H1 (cell line): Measurements from ENCODE around the gene COL25A1. TPM values are rescaled to one million over a fixed set of nuclear protein-coding genes. Genes with fewer than 3 reads are reported as not detected.

Source experiments
- CTCF ChIA-PET: fragments of 300-600 bp; sonication (Branson Sonifier 250); formaldehyde crosslinking; loops from one replicate; lab custom pipeline; 2021; ENCODE audit not compliant: partially characterized antibody; lab: Charles Lee
- POLR2A ChIA-PET: fragments of 300-600 bp; sonication (Branson Sonifier 250); formaldehyde crosslinking; loops from one replicate; lab custom pipeline; 2021; ENCODE audit warnings: inconsistent platforms; ENCODE audit not compliant: partially characterized antibody; lab: Charles Lee
- DNase-seq, 2 experiments: peaks; one replicate each; pipeline versions ENCODE4 v3.0.0 to v3.0.0-alpha.2; 2010 to 2022; ENCODE audit warnings: low spot score in 2 of 2, low read depth in 1 of 2, mixed read lengths in 1 of 2
- FAIRE-seq: peaks from 2 replicates; lab custom pipeline; 2011; peaks lifted over from hg19 to GRCh38; lab: Jason Lieb, UNC
- H2AFZ ChIP-seq: 2 replicates; pipeline ENCODE4 v1.8.1; 2012; ENCODE audit warnings: low read length, inconsistent platforms
- H2AK5ac ChIP-seq: 2 replicates; pipeline ENCODE4 v1.6.1; 2013; ENCODE audit warnings: low read depth, low read length
- H2BK120ac ChIP-seq: replicated peaks from 2 replicates; pipeline ENCODE3; 2013; ENCODE audit warnings: low read depth, low read length, inconsistent platforms
- H2BK12ac ChIP-seq: 2 replicates; pipeline ENCODE4 v1.6.1; 2013; ENCODE audit warnings: low read depth, low read length
- H2BK15ac ChIP-seq: 2 replicates; pipeline ENCODE4 v1.6.1; 2013; ENCODE audit warnings: low read length
- H2BK20ac ChIP-seq: 2 replicates; pipeline ENCODE4 v1.6.1; 2013; ENCODE audit warnings: low read length
- H2BK5ac ChIP-seq: 2 replicates; pipeline ENCODE4 v1.6.1; 2013; ENCODE audit warnings: low read depth, low read length
- H3K14ac ChIP-seq: 2 replicates; pipeline ENCODE4 v1.6.1; 2013; ENCODE audit warnings: inconsistent platforms; ENCODE audit not compliant: insufficient read length
- H3K18ac ChIP-seq: 2 replicates; pipeline ENCODE4 v1.6.1; 2013; ENCODE audit warnings: low read length; ENCODE audit errors: extremely low read depth
- H3K23ac ChIP-seq: 2 replicates; pipeline ENCODE4 v1.6.1; 2013; ENCODE audit warnings: inconsistent platforms; ENCODE audit not compliant: insufficient read length
- H3K23me2 ChIP-seq: 2 replicates; pipeline ENCODE4 v1.6.1; 2013; ENCODE audit warnings: low read depth, low read length
- H3K27ac ChIP-seq: 2 replicates; pipeline ENCODE4 v1.6.1; 2011; ENCODE audit warnings: low read depth, low read length, inconsistent platforms
- H3K27me3 ChIP-seq, 4 experiments: replicated peaks in 1 of 4; 1 replicate in 1 of 4; 2 replicates in 3 of 4; pipeline versions ENCODE4 v1.6.1 to v1.8.1; 2011 to 2013; ENCODE audit warnings: low read length in 3 of 4, mild to moderate bottlenecking in 3 of 4, inconsistent platforms in 2 of 4, mixed read lengths in 2 of 4, moderate library complexity in 1 of 4; ENCODE audit not compliant: control insufficient read depth in 3 of 4, insufficient read depth in 3 of 4; ENCODE audit errors: extremely low read depth in 1 of 4
- H3K36me3 ChIP-seq, 4 experiments: 2 replicates each; pipeline versions ENCODE4 v1.6.1 to v1.8.1; 2011 to 2013; ENCODE audit warnings: mild to moderate bottlenecking in 4 of 4, low read length in 3 of 4, moderate library complexity in 2 of 4, control low read depth in 1 of 4, inconsistent platforms in 1 of 4; ENCODE audit not compliant: insufficient read depth in 4 of 4, control insufficient read depth in 2 of 4
- H3K4ac ChIP-seq: replicated peaks from 2 replicates; pipeline ENCODE3; 2013; ENCODE audit warnings: low read length, low read depth, mixed read lengths, inconsistent platforms; ENCODE audit not compliant: insufficient read length
- H3K4me1 ChIP-seq, 4 experiments: replicated peaks in 1 of 4; 1 replicate in 1 of 4; 2 replicates in 3 of 4; pipeline versions ENCODE4 v1.6.1 to v1.8.1; 2011 to 2013; ENCODE audit warnings: low read length in 3 of 4, inconsistent platforms in 2 of 4, mixed read lengths in 1 of 4; ENCODE audit not compliant: insufficient read depth in 4 of 4, control insufficient read depth in 3 of 4
- H3K4me2 ChIP-seq, 2 experiments: 2 replicates each; pipeline versions ENCODE4 v1.6.1 to v1.8.1; 2011 to 2013; ENCODE audit warnings: low read depth in 2 of 2, low read length in 2 of 2, control low read depth in 1 of 2, inconsistent platforms in 1 of 2, mild to moderate bottlenecking in 1 of 2; ENCODE audit not compliant: insufficient read depth in 1 of 2
- H3K4me3 ChIP-seq, 4 experiments: fragments of 200-600, 300-600 bp in 1 of 4; sonication (generic), shearing (Covaris generic), sonication (Bioruptor Twin) in 1 of 4; 2 replicates each; pipeline versions ENCODE4 v1.5.1 to v1.8.1; 2011 to 2016; ENCODE audit warnings: low read length in 4 of 4, low read depth in 3 of 4, control low read depth in 2 of 4, inconsistent platforms in 2 of 4, mild to moderate bottlenecking in 2 of 4, mixed read lengths in 1 of 4, moderate library complexity in 1 of 4; ENCODE audit not compliant: insufficient read depth in 2 of 4; ENCODE audit errors: extremely low read depth in 1 of 4
- H3K56ac ChIP-seq: replicated peaks from 2 replicates; pipeline ENCODE3; 2013; ENCODE audit warnings: low read depth, mild to moderate bottlenecking, mixed read lengths, low read length, inconsistent platforms; ENCODE audit not compliant: insufficient read length
- H3K79me1 ChIP-seq: 2 replicates; pipeline ENCODE4 v1.6.1; 2013; ENCODE audit warnings: low read depth, low read length, control low read depth
- H3K79me2 ChIP-seq, 2 experiments: 2 replicates each; pipeline versions ENCODE4 v1.6.1 to v1.8.1; 2012 to 2013; ENCODE audit warnings: low read length in 2 of 2, mild to moderate bottlenecking in 2 of 2, inconsistent platforms in 1 of 2; ENCODE audit not compliant: insufficient read depth in 2 of 2, control insufficient read depth in 1 of 2
- H3K9ac ChIP-seq, 4 experiments: replicated peaks in 1 of 4; 1 replicate in 1 of 4; 2 replicates in 3 of 4; pipeline versions ENCODE4 v1.6.1 to v1.8.1; 2011 to 2013; ENCODE audit warnings: low read depth in 3 of 4, low read length in 3 of 4, control low read depth in 2 of 4, mild to moderate bottlenecking in 2 of 4, moderate library complexity in 2 of 4, inconsistent platforms in 1 of 4; ENCODE audit errors: extremely low read depth in 1 of 4
- H3K9me3 ChIP-seq, 2 experiments: 2 replicates each; pipeline versions ENCODE4 v1.6.1 to v1.8.1; 2012 to 2013; ENCODE audit warnings: mild to moderate bottlenecking in 2 of 2, moderate library complexity in 2 of 2, control low read depth in 1 of 2, inconsistent platforms in 1 of 2, low read depth in 1 of 2, low read length in 1 of 2, mixed read lengths in 1 of 2; ENCODE audit not compliant: insufficient read depth in 2 of 2
- H4K20me1 ChIP-seq, 2 experiments: replicated peaks in 1 of 2; 2 replicates each; pipeline versions ENCODE3 to v1.8.1; 2011 to 2013; ENCODE audit warnings: inconsistent platforms in 2 of 2, low read length in 2 of 2, mild to moderate bottlenecking in 1 of 2; ENCODE audit not compliant: insufficient read depth in 2 of 2, control insufficient read depth in 1 of 2
- H4K5ac ChIP-seq: 2 replicates; pipeline ENCODE4 v1.6.1; 2013; ENCODE audit warnings: low read length, low read depth, mixed read lengths, inconsistent platforms; ENCODE audit not compliant: insufficient read length
- H4K8ac ChIP-seq: 2 replicates; pipeline ENCODE4 v1.8.0; 2013; ENCODE audit warnings: mild to moderate bottlenecking, moderate library complexity, low read length, inconsistent platforms; ENCODE audit not compliant: insufficient read depth; ENCODE audit errors: extremely low read depth
- H4K91ac ChIP-seq: replicated peaks from 2 replicates; pipeline ENCODE3; 2013; ENCODE audit warnings: low read length, mixed read lengths, inconsistent platforms; ENCODE audit not compliant: insufficient read length
- CEBPB ChIP-seq: IDR thresholded peaks from 2 replicates; pipeline ENCODE4 v1.6.1; 2012; ENCODE audit warnings: low read depth, low read length
- EGR1 ChIP-seq: IDR thresholded peaks from 2 replicates; pipeline ENCODE4 v1.6.1; 2011; ENCODE audit warnings: low read depth, low read length, borderline replicate concordance
- GTF2F1 ChIP-seq: IDR thresholded peaks from 2 replicates; pipeline ENCODE4 v1.6.1; 2012; ENCODE audit warnings: low read depth, low read length, improper control_type of control experiment, borderline replicate concordance
- KDM1A ChIP-seq: fragments of 200-600, 300-600 bp; sonication (generic); IDR thresholded peaks from 2 replicates; pipeline ENCODE4 v1.7.1; 2016; ENCODE audit warnings: mild to moderate bottlenecking, low read length, borderline replicate concordance
- RBBP5 ChIP-seq: IDR thresholded peaks from 2 replicates; pipeline ENCODE4 v1.7.1; 2012; ENCODE audit warnings: low read depth, mild to moderate bottlenecking, inconsistent platforms, low read length, moderate library complexity, borderline replicate concordance
- RFX5 ChIP-seq: IDR thresholded peaks from 2 replicates; pipeline ENCODE4 v1.6.1; 2011; ENCODE audit warnings: low read depth, low read length, improper control_type of control experiment, borderline replicate concordance
- TAF7 ChIP-seq: optimal IDR thresholded peaks from 2 replicates; pipeline ENCODE3; 2011; ENCODE audit warnings: low read depth, mild to moderate bottlenecking, inconsistent platforms, low read length, moderate library complexity, borderline replicate concordance
- TEAD4 ChIP-seq: IDR thresholded peaks from 2 replicates; pipeline ENCODE4 v1.6.1; 2012; ENCODE audit warnings: low read depth, low read length, inconsistent platforms, mixed read lengths
- WGBS, 2 experiments: shearing (Covaris generic) in 1 of 2; methylation state at CpG; one replicate each; pipeline versions ENCODE4 v1.1.6 to v1.1.7; 2013 to 2015; ENCODE audit warnings: low lambda C conversion rate in 2 of 2, mixed read lengths in 2 of 2, inconsistent platforms in 1 of 2, low coverage in 1 of 2, missing lambda C conversion rate in 1 of 2; ENCODE audit not compliant: insufficient replicate concordance in 2 of 2, insufficient coverage in 1 of 2, insufficient read length in 1 of 2; ENCODE audit errors: extremely low coverage in 1 of 2, missing lambda C conversion rate in 1 of 2; 5-methylcytosine and 5-hydroxymethylcytosine counted together
- polyA plus RNA-seq, 7 experiments: library from polyadenylated mRNA; depleted of rRNA in 3 of 7; stranded (reverse) in 5 of 7; unstranded in 2 of 7; fragments of >200 nt in 5 of 7; fragments of 200-250 nt in 2 of 7; gene quantifications; 1 replicate in 5 of 7; 2 replicates in 1 of 7; 4 replicates in 1 of 7; pipeline versions ENCODE4 v1.2.1 to v1.2.3, GENCODE V29; 2011 to 2013; ENCODE audit warnings: missing spikeins in 2 of 7, mixed read lengths in 2 of 7
- total RNA-seq: library from RNA; stranded (reverse); fragmentation: NEBNext Ultra II Directional; extraction: Animal tissue kit (Norgen Biotek cat#: 25700); gene quantifications from 2 replicates; pipeline ENCODE4 v1.2.1, GENCODE V29; 2021
- TF ChIP-seq, protein P1 (sequence below): IDR thresholded peaks from 2 replicates; pipeline ENCODE4 v1.6.1; 2011; ENCODE audit warnings: low read depth, mild to moderate bottlenecking, low read length; ENCODE audit not compliant: insufficient read depth
- TF ChIP-seq, protein P2 (sequence below): IDR thresholded peaks from 2 replicates; pipeline ENCODE4 v1.6.1; 2011; ENCODE audit warnings: low read length, improper control_type of control experiment

COL25A1 gene
- total and polyA plus RNA-seq, 2 of the 8 experiments (the other 6 are each of a cell fraction or from before 2014, with no cell fraction given), result 1.1 to 8.3 TPM

DNA sequence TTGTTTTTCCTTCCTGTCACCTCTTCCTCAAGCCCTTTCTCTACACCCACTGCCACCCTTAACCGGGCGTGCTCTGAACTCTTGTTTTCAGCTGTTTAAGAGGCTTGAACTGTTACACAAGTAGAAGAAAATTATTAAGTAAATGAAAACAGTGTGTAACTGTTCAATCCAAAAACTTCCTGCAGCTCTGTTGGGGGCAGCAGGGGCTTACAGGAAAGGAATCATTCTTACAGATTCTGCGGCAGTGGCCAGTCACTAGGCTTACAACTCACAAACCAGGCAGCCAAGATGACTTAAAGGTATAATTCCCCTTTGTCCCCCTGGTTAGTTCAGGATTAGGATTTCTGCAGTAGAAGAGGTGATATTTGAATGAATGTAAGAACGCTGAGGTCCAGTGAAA lies 469.4 kb downstream of the COL25A1 start:
- Histone ChIP-seq H3K79me1 (no peaks in the 10 kb centered on the region), H3K27ac (no peak overlapping the region), H4K20me1 (no peaks in the 10 kb centered on the region), H2BK20ac (no peak overlapping the region), H3K27me3 (no peaks in the 10 kb centered on the region), H3K79me2 (no peaks in the 10 kb centered on the region), H3K4ac (no peak overlapping the region), H2AFZ (no peak overlapping the region), H4K91ac (no peak overlapping the region), H3K36me3 (no peaks in the 10 kb centered on the region), H4K8ac (no peak overlapping the region), H4K5ac (no peak overlapping the region), H3K9me3 (no peaks in the 10 kb centered on the region), H3K56ac (no peak overlapping the region), H2BK15ac (no peak overlapping the region), H3K14ac (no peak overlapping the region), H2BK120ac (no peak overlapping the region), H3K4me2 (no peak overlapping the region), H3K9ac (no peak overlapping the region), H3K4me3 (no peak overlapping the region), H2BK5ac (no peak overlapping the region), H3K23ac (no peak overlapping the region), H2AK5ac (no peak overlapping the region), H3K4me1 (no peaks in the 10 kb centered on the region), H3K18ac (no peak overlapping the region), H2BK12ac (no peak overlapping the region), H3K23me2 (no peaks in the 10 kb centered on the region)
- CTCF ChIA-PET, result interaction anchor here (0.7 to 2.6 kb wide), 12 partner anchors 36 to 500 kb away, joined by 3 to 9 read pairs (median 4); no protein-coding TSS in a partner anchor
- DNase-seq, result no peak
- TF ChIP-seq, protein P1, sequence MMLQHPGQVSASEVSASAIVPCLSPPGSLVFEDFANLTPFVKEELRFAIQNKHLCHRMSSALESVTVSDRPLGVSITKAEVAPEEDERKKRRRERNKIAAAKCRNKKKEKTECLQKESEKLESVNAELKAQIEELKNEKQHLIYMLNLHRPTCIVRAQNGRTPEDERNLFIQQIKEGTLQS, result no peak
- no peak for TF ChIP-seq TAF7
- no peak for TF ChIP-seq CEBPB
- no peak for TF ChIP-seq RBBP5
- TF ChIP-seq KDM1A, result no peak
- TF ChIP-seq, protein P2, sequence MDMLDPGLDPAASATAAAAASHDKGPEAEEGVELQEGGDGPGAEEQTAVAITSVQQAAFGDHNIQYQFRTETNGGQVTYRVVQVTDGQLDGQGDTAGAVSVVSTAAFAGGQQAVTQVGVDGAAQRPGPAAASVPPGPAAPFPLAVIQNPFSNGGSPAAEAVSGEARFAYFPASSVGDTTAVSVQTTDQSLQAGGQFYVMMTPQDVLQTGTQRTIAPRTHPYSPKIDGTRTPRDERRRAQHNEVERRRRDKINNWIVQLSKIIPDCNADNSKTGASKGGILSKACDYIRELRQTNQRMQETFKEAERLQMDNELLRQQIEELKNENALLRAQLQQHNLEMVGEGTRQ, result no peak
- TF ChIP-seq EGR1, result no peak
- TF ChIP-seq GTF2F1, result no peak
- TF ChIP-seq TEAD4, result no peak
- TF ChIP-seq RFX5, result no peak
- 79% methylated on average over 4 of the region's 4 CpGs; no CpG with 5 or more reads in 1 of the 2 experiments for WGBS, 2 experiments
- no peak for FAIRE-seq
- POLR2A ChIA-PET, result no interaction called here
